ENCODE results near the gene AGTPBP1.

Gene AGTPBP1

GRCh38 chr9:85605905-85606304, 135.8 kb downstream of the AGTPBP1 start:
- no peak for TF ChIP-seq CTCF (IDR thresholded peaks at IDR 0.05; ENCODE audit: low read depth, low read length, missing control alignments)
- H3K4me3 ChIP-seq (ENCODE audit: low read depth, low read length) = no peak overlapping the region
- in situ Hi-C loops (cut with HindIII; ENCODE audit: low sequenced_read_pairs) = no loop called here
- DNase-seq (ENCODE audit: low read depth) = no peak

- no peak for TF ChIP-seq CTCF (IDR thresholded peaks at IDR 0.05; ENCODE audit: low read depth, low read length, missing control alignments)
- H3K4me3 ChIP-seq (ENCODE audit: low read depth, low read length) = no peak overlapping the region
- in situ Hi-C loops (cut with HindIII; ENCODE audit: low sequenced_read_pairs) = no loop called here
- no peak for DNase-seq (ENCODE audit: low read depth)
These were observed 137.8 kb downstream of the AGTPBP1 start for GRCh38 chr9:85603936-85604335.

- no peak overlapping the region for H3K4me3 ChIP-seq (ENCODE audit: low read depth, low read length)
- DNase-seq (ENCODE audit: low read depth) = no peak
- in situ Hi-C loops (cut with HindIII; ENCODE audit: low sequenced_read_pairs) = no loop called here
- no peak for TF ChIP-seq CTCF (IDR thresholded peaks at IDR 0.05; ENCODE audit: low read depth, low read length, missing control alignments)
These were observed 139.0 kb downstream of the AGTPBP1 start for GRCh38 chr9:85602742-85603141.

GRCh38 chr9:85600675-85601263, 141.0 kb downstream of the AGTPBP1 start:
- no peak overlapping the region for H3K4me3 ChIP-seq (ENCODE audit: low read depth, low read length)
- no peak for DNase-seq (ENCODE audit: low read depth)
- no peak for TF ChIP-seq CTCF (IDR thresholded peaks at IDR 0.05; ENCODE audit: low read depth, low read length, missing control alignments)
- in situ Hi-C loops (cut with HindIII; ENCODE audit: low sequenced_read_pairs) = no loop called here

- TF ChIP-seq CTCF (IDR thresholded peaks at IDR 0.05; ENCODE audit: low read depth, low read length, missing control alignments) = no peak
These were observed 142.1 kb downstream of the AGTPBP1 start for GRCh38 chr9:85599540-85600105.

GRCh38 chr9:85594316-85594715, 147.4 kb downstream of the AGTPBP1 start:
- DNase-seq (ENCODE audit: low read depth) = no peak
- no peak overlapping the region for H3K4me3 ChIP-seq (ENCODE audit: low read depth, low read length)
- in situ Hi-C loops (cut with HindIII; ENCODE audit: low sequenced_read_pairs) = no loop called here
- no peak for TF ChIP-seq CTCF (IDR thresholded peaks at IDR 0.05; ENCODE audit: low read depth, low read length, missing control alignments)

More at GRCh38 chr9:85599540-85600105, 142.1 kb downstream of the AGTPBP1 start:
- no peak for DNase-seq (ENCODE audit: low read depth)
- H3K4me3 ChIP-seq (ENCODE audit: low read depth, low read length) = no peak overlapping the region
- in situ Hi-C loops (cut with HindIII; ENCODE audit: low sequenced_read_pairs) = no loop called here

All from astrocyte of the cerebellum (primary cell).